Measurements from ENCODE around the gene GRID1.
"Not testable (repeated sequence)": the region's sequence is repeated elsewhere in the genome, so short reads cannot be mapped to it uniquely, and the experiment has no call there.

Gene GRID1

DNA sequence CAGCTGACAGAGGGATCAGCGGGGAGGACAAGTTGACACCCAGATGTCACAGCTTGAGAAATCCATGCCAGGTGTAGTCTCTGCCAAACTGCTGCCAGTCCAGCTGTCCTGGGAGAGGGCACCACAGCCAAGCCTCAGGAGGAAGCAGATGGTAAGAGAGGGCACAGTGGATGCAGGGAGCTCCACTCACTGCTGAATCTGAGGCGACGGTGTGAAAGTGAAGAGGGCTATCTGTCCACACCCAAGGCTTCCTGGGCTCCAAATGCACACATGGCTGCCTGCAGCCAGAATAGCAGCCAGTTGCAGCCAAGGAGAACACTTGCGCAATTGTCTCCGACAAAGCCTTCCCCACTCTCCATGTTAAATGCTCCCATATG lies 502.4 kb downstream of the GRID1 start:
- DNase-seq (ENCODE audit: low spot score), result no peak

DNA sequence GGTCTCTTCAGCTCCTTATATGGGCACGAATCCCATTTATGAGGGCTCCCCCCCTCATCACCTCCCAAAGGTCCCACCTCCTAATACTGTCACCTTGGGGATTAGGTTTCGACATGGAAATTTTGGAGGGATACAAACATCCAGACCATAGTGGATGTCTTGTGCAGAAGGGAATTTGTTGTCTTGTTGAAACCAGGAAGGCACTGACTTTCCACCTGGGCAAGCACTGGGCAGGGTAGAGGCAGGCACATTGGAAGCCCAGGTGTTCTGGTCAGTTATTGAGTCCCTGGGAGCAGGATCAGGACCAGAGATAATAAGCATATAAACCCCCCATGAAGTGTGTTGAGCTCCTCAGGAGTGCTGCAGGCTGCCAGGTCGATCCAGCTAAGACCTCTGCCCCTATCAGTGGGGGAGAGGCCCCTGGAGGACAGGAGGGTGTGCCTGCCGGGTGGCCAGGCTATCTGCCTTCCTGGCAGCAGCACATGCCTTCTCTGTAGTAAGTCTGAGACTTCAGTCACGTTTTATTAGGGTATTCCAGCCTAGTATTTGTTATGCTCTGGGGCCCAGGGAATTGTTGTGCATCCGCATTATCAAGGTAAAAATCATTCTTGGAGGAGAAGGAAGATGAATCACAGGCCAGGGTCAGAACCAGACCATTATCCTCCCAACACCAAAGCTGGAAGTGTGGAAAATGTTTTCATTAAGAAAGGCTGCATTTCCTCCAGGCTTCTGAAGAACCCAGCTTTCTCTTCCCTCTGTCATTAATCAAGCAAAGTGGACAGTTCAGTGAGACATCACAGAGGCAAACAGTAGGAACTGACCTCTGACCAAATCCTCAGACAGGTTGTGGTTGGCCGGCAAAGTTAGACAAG lies 503.1 kb downstream of the GRID1 start:
- no peak for DNase-seq (ENCODE audit: low spot score)

DNA sequence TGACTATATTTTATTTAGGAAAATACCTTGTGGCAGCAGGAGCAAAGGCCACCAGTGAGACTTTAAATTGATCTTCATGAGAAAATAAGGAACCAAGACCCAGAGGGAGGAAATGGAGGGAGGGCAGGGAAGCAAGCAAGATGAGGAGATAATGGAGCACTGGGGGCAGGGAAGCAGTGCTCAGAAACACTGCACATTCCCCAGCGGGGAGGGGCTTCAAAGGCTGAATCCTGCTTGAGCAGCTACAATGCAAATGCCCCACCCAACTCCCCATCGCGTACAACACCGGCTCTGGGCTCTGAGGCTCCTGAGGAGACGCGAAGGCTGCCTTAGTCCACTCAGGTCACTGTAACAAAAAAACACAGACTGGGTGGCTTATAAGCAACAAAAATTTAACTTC lies 503.8 kb downstream of the GRID1 start:
- DNase-seq (ENCODE audit: low spot score), result no peak

DNA sequence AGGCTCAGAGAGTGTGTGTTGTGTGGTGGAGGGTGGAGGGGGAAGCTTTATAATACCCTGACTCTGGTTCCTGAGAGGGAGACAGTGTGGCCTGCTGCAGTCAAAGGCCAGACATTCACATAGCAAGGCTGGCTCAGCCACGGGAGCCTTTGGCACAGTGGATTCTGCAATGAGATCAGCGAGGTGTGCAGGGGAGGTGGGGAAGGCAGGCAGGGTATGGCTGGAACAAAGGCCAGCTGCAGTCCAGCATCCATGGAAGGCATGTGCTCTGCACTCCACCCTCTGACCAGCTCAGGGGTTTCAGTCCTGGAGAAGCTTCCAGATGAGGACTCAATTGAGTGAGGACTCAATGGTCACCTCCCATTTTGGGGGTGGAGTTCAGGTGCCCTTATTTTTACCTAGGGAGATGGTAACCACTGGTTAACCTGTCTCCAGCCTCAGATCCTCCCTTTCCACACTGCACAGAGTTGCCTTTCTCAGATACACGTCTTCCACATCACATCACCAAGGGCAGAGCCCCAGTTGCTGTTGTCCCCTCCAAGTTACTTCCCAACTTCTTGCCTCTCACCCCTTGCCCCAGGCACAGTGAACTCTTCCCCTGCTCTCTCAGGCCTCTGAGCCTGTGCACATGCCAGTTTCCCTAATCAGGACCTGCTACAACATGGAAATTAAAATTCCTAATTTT lies 504.9 kb downstream of the GRID1 start:
- no peak for DNase-seq (ENCODE audit: low spot score)

DNA sequence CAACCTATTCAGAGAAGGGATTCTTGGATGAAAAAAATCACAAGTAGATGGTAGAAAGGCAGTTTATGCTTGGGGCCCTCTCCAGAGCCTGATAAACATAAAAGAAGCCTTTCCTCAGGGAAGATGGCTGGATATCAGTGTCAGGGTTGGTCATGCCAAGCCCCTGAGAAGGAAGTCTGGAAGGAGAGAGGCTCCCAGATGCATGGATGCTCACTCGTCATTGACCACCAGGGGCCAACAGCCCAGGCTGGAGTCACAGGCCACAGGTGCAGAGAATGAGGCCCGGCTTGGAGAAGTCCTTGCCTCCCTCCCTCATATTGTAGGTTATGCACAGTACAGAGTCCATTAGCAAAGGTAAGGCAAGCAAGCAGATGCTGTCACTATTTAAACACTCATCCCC lies 506.7 kb downstream of the GRID1 start:
- DNase-seq (ENCODE audit: low spot score), result no peak

DNA sequence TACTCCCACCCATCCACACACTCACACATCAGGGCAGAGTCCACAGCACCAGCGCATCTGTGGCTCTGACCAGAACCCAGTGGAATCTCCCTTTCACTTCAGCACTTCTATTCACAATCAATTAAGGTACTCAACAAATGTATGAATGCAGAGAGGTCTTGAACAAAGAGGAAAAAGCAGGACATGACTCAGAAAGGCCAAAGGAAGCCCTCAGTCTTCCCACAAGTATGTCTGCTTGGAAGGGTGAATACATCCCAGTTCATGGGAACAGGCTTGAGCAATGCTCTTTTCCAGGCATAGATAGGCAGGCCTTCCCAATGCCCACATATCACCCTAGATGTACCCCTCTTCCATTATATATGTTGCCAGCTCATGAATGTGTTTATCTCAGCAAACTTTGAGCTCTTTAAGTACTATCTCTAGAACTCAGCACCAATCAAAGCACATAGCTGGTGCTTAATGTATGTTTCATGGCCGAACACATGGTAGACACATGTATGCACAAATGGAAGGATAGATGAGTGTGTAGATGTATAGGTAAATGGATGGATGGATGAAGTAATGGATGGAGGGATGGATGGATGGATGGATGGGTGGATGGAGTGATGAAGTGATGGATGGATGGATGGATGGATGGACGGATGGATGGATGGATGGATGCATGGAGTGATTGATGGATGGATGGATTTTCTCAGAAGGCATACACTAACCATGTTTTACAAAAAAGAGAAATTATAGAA lies 507.6 kb downstream of the GRID1 start:
- no peak for DNase-seq (ENCODE audit: low spot score)

DNA sequence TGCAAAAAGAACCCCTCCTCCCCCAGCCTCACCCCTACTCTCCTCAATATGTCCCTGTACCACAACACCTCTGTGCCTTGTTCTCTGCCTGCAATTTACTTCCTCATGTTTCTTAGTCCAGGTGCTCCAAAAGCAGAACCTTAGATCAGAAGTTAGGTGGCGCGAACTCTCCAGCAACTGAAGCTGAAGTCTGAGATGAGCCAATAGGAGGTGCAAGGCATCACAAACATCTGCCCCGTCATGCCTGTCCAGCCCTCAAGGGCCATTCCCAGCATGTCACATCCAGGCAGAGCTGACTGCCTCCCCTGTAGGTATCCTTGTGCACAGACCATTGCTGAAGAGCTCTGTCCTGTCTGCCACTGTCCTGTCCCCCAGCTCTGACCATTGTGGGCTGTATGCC lies 508.8 kb downstream of the GRID1 start:
- DNase-seq (ENCODE audit: low spot score), result no peak

DNA sequence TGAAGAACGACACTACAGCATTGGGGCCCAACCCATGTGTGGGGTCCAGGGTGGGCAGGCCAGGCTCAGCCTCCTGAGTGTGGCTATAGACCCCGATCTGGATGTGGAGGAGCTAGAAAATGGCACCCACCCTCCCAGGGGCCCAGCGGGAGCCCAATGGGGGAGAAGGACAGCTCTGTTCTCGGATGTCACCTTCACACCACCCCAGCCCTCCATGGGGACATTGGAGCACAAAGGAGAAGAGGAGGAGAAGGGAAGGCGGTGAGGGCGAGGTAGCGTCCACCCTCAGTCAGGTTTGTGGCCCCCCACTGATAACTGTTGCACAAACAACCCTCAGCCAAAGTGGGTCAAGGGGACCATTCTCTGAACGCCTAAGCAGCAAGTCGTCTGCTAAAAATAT lies 509.3 kb downstream of the GRID1 start:
- DNase-seq (ENCODE audit: low spot score), result no peak

DNA sequence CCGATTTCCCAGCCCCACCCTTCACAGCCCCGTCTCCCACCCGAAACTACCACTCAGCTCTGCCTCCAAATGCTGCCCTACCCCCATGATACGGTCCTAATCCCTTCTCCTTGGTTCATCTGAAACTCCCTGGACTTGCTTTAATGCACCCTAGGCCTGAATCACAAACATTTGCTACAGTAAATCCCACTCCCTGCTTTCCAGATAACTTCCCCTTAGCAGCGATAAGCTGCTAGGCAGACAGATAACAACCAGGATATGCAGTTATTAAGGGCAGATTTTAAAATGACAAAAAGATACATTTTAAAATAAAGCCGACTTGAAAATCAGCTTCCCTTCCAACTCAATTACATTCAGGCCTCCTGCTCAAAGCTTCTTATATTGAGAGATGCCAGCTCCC lies 514.7 kb downstream of the GRID1 start:
- DNase-seq (ENCODE audit: low spot score), result no peak

DNA sequence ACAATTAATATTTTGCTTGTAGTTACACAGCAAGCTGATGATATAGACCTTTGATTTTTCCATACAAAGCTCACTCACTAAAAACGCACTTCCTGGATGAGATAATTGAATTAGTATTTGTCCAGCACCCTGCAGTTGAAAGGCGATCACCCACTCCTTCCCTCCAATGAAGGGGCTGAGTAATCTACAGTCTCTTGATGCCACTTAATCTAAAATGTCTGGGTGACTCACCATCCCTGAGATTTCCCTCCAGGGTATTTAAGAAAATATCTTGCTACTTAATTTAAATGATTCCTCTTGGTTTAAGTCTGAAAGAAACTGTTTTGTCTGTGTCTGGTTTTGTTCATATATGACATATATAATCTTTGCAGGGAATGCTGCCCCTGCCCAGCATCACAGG lies 515.3 kb downstream of the GRID1 start:
- no peak for DNase-seq (ENCODE audit: low spot score)

DNA sequence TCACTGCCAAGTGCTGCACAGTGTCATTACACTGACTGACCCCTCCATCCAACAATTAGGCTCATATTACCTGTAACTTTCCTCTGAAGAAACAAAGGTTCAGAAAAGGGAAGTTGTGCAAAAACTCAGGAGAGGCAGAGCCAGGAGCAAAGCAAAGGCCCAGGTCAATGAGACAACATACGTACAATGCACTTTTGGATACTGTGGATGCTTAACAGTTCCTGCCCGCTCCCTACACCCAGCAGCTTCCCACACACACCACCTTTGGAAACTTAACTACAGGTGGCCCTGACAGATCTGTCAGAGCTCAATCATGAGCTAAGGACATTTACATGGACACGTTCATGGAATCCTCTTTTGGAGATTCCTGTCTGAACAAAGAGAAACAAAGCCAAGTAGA lies 515.9 kb downstream of the GRID1 start:
- DNase-seq (ENCODE audit: low spot score), result no peak

DNA sequence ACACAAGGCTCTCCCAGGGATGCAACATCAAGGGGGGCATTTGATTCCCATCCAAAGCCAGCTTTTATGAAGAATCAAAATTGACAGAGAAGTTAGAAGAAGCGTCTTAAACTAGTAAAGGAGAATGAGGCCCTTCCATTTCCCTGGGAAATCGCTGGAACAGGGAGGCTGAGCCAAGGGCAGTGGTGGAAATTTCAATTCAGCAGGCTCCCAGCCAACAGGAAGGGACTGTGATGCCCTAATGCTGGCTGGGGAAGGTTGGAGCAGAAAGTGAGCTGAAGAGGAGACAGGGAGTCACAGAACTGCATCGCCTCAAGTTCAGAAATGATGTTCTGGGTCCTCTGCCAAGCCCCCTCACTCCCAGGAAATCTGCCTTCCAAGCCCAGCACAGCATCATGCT lies 517.3 kb downstream of the GRID1 start:
- no peak for DNase-seq (ENCODE audit: low spot score)

DNA sequence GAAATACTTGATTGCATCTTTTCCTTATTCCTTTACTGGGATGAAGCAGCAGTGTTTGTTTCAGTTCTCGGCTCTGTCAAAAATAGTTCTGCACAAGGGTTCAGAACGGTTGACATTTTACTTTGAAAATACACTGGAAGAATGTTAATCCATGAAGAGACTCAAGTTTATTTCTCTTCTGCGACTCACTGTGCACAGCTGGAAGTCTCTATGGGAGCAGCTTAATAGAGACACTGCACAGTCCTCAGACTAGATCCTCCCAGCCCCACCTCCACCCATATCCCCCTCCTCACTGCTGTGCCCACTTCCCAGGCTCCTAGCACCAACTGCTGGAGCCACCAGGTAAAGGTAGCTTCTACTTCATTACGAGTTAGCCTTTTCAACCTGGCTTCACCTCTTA lies 517.8 kb downstream of the GRID1 start:
- no peak for DNase-seq (ENCODE audit: low spot score)

DNA sequence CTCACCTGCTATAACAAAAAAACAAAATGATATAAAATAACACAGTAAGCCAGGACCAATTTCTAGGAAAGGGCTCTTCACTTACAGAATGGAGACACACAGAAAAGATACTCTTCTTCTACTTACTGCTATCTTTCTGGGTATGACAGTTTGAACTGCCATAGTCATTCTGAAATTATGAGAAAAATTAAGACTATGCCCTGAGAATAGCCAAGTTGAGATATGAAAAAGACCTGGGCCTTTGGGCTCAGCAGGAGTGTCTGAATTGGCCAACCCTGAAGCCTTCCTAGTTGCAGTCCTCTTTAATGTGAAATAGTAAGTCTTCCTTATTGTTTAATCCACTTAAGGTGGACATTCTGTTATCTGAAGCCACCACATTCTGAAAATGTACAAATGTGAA lies 519.5 kb downstream of the GRID1 start:
- DNase-seq (ENCODE audit: low spot score), result no peak

DNA sequence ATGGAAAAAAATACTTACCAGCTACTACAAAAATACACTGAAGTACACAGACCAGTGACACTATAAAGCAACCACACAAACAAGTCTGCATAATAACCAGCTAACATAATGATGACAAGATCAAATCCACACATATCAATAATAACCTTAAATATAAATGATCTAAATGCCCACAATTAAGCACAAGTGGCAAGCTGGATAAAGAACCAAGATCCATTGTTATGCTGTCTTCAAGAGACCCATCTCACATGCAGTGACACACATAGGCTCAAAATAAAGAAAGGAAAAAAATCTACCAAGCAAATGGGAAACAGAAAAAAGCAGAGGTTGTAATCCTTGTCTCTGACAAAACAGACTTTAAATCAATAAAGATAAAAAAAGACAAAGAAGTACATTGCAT lies 527.9 kb downstream of the GRID1 start:
- DNase-seq (ENCODE audit: low spot score), result not testable (repeated sequence)

DNA sequence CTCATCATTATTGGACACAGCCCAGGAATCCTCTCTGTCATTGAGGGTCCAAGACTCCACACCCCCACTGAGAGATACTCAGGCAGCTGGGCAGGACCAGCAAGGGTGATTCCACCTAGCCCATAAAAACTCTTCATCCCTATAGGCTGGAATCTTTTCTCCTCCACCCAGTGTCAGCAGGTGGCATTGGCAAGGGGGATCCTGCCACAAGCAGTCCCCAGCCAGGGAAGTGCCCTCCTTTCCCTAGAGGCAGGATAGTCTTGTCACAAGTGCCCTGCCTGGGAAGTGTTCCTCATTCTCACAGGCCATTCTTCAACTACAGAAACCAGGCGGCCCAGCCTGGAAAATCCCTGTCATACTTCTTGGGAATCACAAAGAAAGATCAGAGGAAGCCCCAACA lies 533.6 kb downstream of the GRID1 start:
- DNase-seq (ENCODE audit: low spot score), result no peak

DNA sequence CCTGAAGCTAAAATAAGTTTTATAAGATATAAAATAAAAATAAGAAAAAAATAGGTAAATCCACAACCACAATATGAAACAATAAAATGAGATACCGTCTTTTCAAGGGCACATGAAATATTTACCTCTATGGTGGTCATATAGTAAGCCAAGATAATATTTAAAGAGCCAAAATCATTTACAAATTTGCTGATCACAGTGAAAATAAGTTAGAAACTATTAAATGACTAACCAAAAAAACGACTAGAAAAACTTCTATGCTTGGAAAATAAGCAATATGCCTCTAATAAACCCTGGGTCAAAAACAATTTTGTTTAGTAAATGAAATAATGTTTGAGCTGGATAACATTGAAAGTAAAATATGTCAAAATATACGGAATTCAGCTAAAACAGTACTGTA lies 535.2 kb downstream of the GRID1 start:
- DNase-seq (ENCODE audit: low spot score), result no peak

DNA sequence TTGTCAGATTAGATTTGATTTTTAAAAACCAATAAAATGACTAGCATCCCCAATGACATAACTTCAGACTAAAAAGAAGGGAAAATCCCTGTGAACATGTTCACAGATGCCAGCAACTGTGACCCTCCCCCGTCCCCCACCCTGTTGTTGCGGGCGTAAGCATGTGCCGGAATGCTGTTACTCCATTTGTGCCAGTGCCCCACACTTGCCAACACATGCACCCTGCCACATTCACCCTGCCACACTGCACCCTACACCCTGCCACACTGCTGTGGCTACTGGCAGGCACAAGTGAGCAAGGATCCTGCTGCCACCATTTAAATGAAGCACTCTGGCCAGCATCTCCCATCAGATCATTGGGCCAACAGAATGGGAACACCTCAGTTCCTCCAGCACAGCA lies 540.2 kb downstream of the GRID1 start:
- no peak for DNase-seq (ENCODE audit: low spot score)

DNA sequence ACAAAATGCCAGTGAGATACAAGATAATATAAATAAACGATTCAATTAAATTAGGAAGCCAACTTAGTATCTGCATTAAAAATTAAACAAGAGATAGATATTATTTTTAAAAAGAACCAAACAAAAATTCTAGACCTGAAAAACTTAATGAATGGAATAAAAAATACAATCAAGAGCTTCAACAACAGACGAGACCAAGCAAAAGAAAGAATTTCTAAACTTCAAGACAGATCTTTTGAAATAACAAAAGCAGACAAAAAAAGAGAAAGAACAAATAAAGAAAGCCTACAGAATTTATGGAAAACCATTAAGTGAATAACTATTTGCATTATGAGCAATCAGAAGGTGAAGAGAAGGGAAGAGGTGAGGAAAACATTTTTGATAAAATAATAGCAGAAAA lies 555.2 kb downstream of the GRID1 start:
- DNase-seq (ENCODE audit: low spot score), result no peak

DNA sequence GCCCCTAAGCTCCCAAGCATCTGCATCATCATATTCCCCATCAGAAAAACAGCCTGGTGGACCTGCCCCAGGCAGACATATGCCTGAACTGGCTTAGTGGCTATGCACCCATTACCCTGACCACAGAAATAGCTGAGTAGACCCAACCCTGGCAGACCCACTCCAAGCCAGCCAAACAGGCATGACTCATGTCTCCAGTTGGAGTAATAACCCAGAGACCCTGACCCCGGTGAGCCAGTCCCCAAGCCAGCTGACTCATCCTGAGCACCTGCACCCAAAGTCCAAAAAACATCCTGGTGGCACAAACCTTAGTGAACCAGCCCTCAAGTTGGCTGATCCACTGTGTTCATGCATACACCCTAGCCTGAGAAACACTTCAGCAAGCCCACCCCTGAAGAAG lies 555.9 kb downstream of the GRID1 start:
- no peak for DNase-seq (ENCODE audit: low spot score)

DNA sequence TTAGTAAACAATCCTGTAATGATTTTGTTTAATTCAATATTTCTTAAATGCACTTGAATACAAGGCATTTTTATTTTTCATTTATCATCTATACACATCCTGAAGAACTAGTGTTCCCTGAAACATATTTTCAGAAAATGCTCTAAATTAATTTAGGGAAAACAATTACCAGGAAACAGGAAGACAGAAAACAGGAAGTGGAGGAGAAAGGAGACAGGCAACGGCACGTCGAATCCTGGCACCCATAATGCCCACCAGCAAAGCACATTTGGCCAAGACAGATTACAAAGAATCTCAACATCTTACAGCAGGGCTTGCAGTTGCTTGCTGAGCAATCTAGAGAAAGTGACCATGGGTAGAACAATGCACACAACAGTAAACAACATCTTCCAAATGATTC lies 571.1 kb downstream of the GRID1 start:
- no peak for DNase-seq (ENCODE audit: low spot score)

DNA sequence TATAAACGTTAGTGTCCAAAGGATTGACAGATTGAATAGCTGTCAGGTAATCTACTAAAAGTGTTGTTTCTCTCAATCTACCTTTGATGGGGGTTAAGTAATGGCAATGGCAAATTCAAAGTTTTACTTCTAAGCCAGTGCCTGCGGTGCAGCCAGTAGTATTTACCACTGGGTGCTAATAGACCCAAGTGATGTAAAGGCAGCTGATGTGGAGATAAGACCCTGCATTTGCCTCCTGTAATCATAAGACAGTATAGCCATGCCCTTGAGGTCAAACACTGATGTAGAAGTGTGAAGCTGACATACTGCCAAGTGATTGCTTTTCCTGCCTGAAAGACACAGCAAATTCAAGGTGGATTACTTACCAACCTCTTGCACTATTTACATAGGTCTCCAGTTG lies 572.0 kb downstream of the GRID1 start:
- DNase-seq (ENCODE audit: low spot score), result no peak

DNA sequence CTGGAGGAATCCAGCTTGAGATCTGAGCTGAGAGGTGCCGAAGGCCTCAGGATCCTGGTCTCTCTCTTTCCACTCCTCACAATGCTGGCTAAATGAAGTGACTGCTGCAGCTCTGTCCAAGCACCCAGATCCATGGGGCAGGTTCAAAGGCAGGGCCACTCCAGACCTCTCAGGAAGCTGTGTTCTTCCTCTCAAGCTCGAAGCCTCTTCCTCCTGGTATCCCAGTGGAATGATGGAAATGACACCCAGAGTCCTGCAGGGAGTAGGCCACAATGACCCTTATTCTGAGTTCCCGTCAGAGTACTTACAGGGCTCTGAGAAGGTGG lies 574.1 kb downstream of the GRID1 start:
- DNase-seq (ENCODE audit: low spot score), result no peak

Data from D341Med (cell line).